Esophagus muscularis mucosa (tissue), 3 donors: ENCODE results near the gene PSMD8.

Experiments
- POLR2A ChIP-seq: fragments of 450-650 bp; IDR thresholded peaks from one replicate; pipeline ENCODE4 v1.6.1; 2017; ENCODE audit warnings: antibody characterized with exemption, moderate library complexity, mild to moderate bottlenecking, low read depth
- POLR2AphosphoS5 ChIP-seq, 2 donors: sonication (generic); formaldehyde crosslinking; IDR thresholded peaks; one replicate each; pipeline ENCODE4 v1.6.1; 2017; ENCODE audit warnings: antibody characterized with exemption in 2 of 2
- TF ChIP-seq, protein P1 (sequence below), 3 experiments: fragments of 200-600 bp in 2 of 3; fragments of 450-650 bp in 1 of 3; sonication (generic) in 2 of 3; IDR thresholded peaks; one replicate each; pipeline ENCODE4 v1.5.1; 2017 to 2019; ENCODE audit warnings: antibody characterized with exemption in 3 of 3, mild to moderate bottlenecking in 2 of 3, moderate library complexity in 1 of 3

DNA sequence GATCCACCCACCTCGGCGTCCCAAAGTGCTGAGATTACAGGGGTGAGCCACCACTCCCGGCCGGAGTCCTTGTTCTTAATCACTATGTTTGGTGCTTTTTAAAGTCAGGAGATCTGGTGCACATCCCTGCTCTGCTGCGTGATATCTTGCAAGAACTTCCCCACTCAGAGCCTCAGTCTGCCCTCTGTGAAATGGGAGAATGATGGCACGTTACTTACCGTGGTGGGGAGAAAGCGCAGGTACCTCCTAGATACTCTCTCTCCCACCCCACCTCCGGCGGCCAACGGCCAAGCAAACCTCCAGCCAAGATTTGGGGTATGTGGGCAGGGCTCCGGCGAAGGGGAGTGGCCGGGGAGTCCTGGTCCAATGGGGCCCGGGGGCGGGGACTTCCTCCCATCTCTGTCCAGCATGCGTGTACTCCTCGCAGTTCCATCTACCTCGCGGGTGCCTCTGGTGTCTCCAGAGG, 58.9 kb downstream of the PSMD8 start, which contains the start of gene RYR1:
- TF ChIP-seq POLR2AphosphoS5 (IDR thresholded peaks at IDR 0.05), result no peak
- TF ChIP-seq, protein P1, sequence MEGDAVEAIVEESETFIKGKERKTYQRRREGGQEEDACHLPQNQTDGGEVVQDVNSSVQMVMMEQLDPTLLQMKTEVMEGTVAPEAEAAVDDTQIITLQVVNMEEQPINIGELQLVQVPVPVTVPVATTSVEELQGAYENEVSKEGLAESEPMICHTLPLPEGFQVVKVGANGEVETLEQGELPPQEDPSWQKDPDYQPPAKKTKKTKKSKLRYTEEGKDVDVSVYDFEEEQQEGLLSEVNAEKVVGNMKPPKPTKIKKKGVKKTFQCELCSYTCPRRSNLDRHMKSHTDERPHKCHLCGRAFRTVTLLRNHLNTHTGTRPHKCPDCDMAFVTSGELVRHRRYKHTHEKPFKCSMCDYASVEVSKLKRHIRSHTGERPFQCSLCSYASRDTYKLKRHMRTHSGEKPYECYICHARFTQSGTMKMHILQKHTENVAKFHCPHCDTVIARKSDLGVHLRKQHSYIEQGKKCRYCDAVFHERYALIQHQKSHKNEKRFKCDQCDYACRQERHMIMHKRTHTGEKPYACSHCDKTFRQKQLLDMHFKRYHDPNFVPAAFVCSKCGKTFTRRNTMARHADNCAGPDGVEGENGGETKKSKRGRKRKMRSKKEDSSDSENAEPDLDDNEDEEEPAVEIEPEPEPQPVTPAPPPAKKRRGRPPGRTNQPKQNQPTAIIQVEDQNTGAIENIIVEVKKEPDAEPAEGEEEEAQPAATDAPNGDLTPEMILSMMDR (IDR thresholded peaks at IDR 0.05), result no peak
- no peak for TF ChIP-seq POLR2A
